ENCODE measurements around the gene FGD2.

The FGD2 gene

GRCh38 chr6:37005061-37005810 lies at the start of gene FGD2:
TSS of gene FGD2 (plus strand) at chr6:37005655. CDS start at chr6:37005818, 163 bp downstream.
- H3K4me3 ChIP-seq (ENCODE audit: low read depth, low read length), result no peak within 1 kb of the TSS
- no peak for TF ChIP-seq CTCF (IDR thresholded peaks at IDR 0.05; ENCODE audit: low read depth, low read length)
- DNase-seq (ENCODE audit: low read depth, low spot score), result no peak
- in situ Hi-C loops (cut with HindIII; ENCODE audit: low sequenced_read_pairs), result no loop called here

GRCh38 chr6:36955671-36956445 lies 49.6 kb upstream of the FGD2 start:
- H3K4me3 ChIP-seq (ENCODE audit: low read depth, low read length), result no peak overlapping the region
- DNase-seq (ENCODE audit: low read depth, low spot score), result no peak
- in situ Hi-C loops (cut with HindIII; ENCODE audit: low sequenced_read_pairs), result no loop called here
- TF ChIP-seq CTCF (IDR thresholded peaks at IDR 0.05; ENCODE audit: low read depth, low read length), result no peak

GRCh38 chr6:36956446-36956820 lies 49.0 kb upstream of the FGD2 start:
- H3K4me3 ChIP-seq (ENCODE audit: low read depth, low read length), result no peak overlapping the region
- DNase-seq (ENCODE audit: low read depth, low spot score), result no peak
- in situ Hi-C loops (cut with HindIII; ENCODE audit: low sequenced_read_pairs), result no loop called here
- no peak for TF ChIP-seq CTCF (IDR thresholded peaks at IDR 0.05; ENCODE audit: low read depth, low read length)

GRCh38 chr6:36957773-36958271 lies 47.6 kb upstream of the FGD2 start:
- TF ChIP-seq CTCF (IDR thresholded peaks at IDR 0.05; ENCODE audit: low read depth, low read length), result no peak
- no peak overlapping the region for H3K4me3 ChIP-seq (ENCODE audit: low read depth, low read length)
- no peak for DNase-seq (ENCODE audit: low read depth, low spot score)
- in situ Hi-C loops (cut with HindIII; ENCODE audit: low sequenced_read_pairs), result no loop called here

GRCh38 chr6:36958775-36959554 lies 46.5 kb upstream of the FGD2 start:
- no peak for DNase-seq (ENCODE audit: low read depth, low spot score)
- no peak overlapping the region for H3K4me3 ChIP-seq (ENCODE audit: low read depth, low read length)
- no peak for TF ChIP-seq CTCF (IDR thresholded peaks at IDR 0.05; ENCODE audit: low read depth, low read length)
- in situ Hi-C loops (cut with HindIII; ENCODE audit: low sequenced_read_pairs), result no loop called here

GRCh38 chr6:36959555-36960250 lies 45.8 kb upstream of the FGD2 start:
- no peak for TF ChIP-seq CTCF (IDR thresholded peaks at IDR 0.05; ENCODE audit: low read depth, low read length)
- DNase-seq (ENCODE audit: low read depth, low spot score), result no peak
- in situ Hi-C loops (cut with HindIII; ENCODE audit: low sequenced_read_pairs), result no loop called here
- no peak overlapping the region for H3K4me3 ChIP-seq (ENCODE audit: low read depth, low read length)
